H1 (cell line): Measurements from ENCODE around the gene SPECC1. TPM values are rescaled to one million over a fixed set of nuclear protein-coding genes. Genes with fewer than 3 reads are reported as not detected.

Source experiments
- BACH1 ChIP-seq: IDR thresholded peaks from 2 replicates; pipeline ENCODE4 v1.6.1; 2012; ENCODE audit warnings: low read length, improper control_type of control experiment
- BRCA1 ChIP-seq: IDR thresholded peaks from 2 replicates; pipeline ENCODE4 v1.6.1; 2012; ENCODE audit warnings: low read depth, low read length, improper control_type of control experiment
- CHD1 ChIP-seq: IDR thresholded peaks from 2 replicates; pipeline ENCODE4 v1.6.1; 2012; ENCODE audit warnings: low read depth, low read length, improper control_type of control experiment
- CTCF ChIP-seq, 3 experiments: IDR thresholded peaks; 1 replicate in 2 of 3; 2 replicates in 1 of 3; pipeline versions ENCODE4 v1.5.1 to v1.6.1; 2011; ENCODE audit warnings: low read length in 3 of 3, mild to moderate bottlenecking in 3 of 3, inconsistent platforms in 2 of 3, low read depth in 1 of 3, moderate library complexity in 1 of 3; ENCODE audit not compliant: insufficient read depth in 1 of 3; ENCODE audit errors: control extremely low read depth in 1 of 3
- FOSL1 ChIP-seq: IDR thresholded peaks from 2 replicates; pipeline ENCODE4 v1.6.1; 2011; ENCODE audit warnings: mild to moderate bottlenecking, low read depth, low read length, moderate library complexity; ENCODE audit not compliant: insufficient read depth
- JUN ChIP-seq: IDR thresholded peaks from 2 replicates; pipeline ENCODE4 v1.6.1; 2011; ENCODE audit warnings: low read depth, mild to moderate bottlenecking, improper control_type of control experiment, low read length
- MAX ChIP-seq: IDR thresholded peaks from 2 replicates; pipeline ENCODE4 v1.6.1; 2012; ENCODE audit warnings: inconsistent platforms
- POLR2A ChIP-seq, 2 experiments: IDR thresholded peaks; 1 replicate in 1 of 2; 2 replicates in 1 of 2; pipeline ENCODE4 v1.6.1; 2011; ENCODE audit warnings: low read depth in 2 of 2, low read length in 2 of 2, mild to moderate bottlenecking in 2 of 2; ENCODE audit errors: control extremely low read depth in 1 of 2
- POU5F1 ChIP-seq: IDR thresholded peaks from 2 replicates; pipeline ENCODE4 v1.6.1; 2011; ENCODE audit warnings: low read depth, mild to moderate bottlenecking, low read length, moderate library complexity
- RBBP5 ChIP-seq: IDR thresholded peaks from 2 replicates; pipeline ENCODE4 v1.7.1; 2012; ENCODE audit warnings: low read depth, mild to moderate bottlenecking, inconsistent platforms, low read length, moderate library complexity, borderline replicate concordance
- SP1 ChIP-seq: IDR thresholded peaks from 2 replicates; pipeline ENCODE4 v1.6.1; 2011; ENCODE audit warnings: low read depth, low read length
- SP2 ChIP-seq: IDR thresholded peaks from 2 replicates; pipeline ENCODE4 v1.6.1; 2012; ENCODE audit warnings: mild to moderate bottlenecking, low read length, inconsistent platforms
- SRF ChIP-seq: IDR thresholded peaks from 2 replicates; pipeline ENCODE4 v1.6.1; 2011; ENCODE audit warnings: mild to moderate bottlenecking, low read depth, low read length, moderate library complexity
- YY1 ChIP-seq: IDR thresholded peaks from 2 replicates; pipeline ENCODE4 v1.6.1; 2011; ENCODE audit warnings: low read depth, mild to moderate bottlenecking, low read length
- polyA plus RNA-seq, 7 experiments: library from polyadenylated mRNA; depleted of rRNA in 3 of 7; stranded (reverse) in 5 of 7; unstranded in 2 of 7; fragments of >200 nt in 5 of 7; fragments of 200-250 nt in 2 of 7; gene quantifications; 1 replicate in 5 of 7; 2 replicates in 1 of 7; 4 replicates in 1 of 7; pipeline versions ENCODE4 v1.2.1 to v1.2.3, GENCODE V29; 2011 to 2013; ENCODE audit warnings: missing spikeins in 2 of 7, mixed read lengths in 2 of 7
- total RNA-seq: library from RNA; stranded (reverse); fragmentation: NEBNext Ultra II Directional; extraction: Animal tissue kit (Norgen Biotek cat#: 25700); gene quantifications from 2 replicates; pipeline ENCODE4 v1.2.1, GENCODE V29; 2021

Gene SPECC1
- total and polyA plus RNA-seq, 2 of the 8 experiments (the other 6 are each of a cell fraction or from before 2014, with no cell fraction given): 35.8 to 87.9 TPM

GRCh38 chr17:19978209-19978802 is 30.9 kb upstream of the SPECC1 start (continued):
- TF ChIP-seq MAX (no peak), BRCA1 (no peak), SRF (no peak), POLR2A (IDR thresholded peaks at IDR 0.05; ENCODE audit: control extremely low read depth in 1 of 2, low read depth in 2 of 2, low read length in 2 of 2) (peak; percentile 37 to 40; a peak in 2 of 3 replicates), SP2 (no peak), RBBP5 (0 out of 2 replicates have a peak, but pooled peaks have one; percentile 21), FOSL1 (no peak), YY1 (no peak), JUN (no peak), SP1 (no peak), CTCF (IDR thresholded peaks at IDR 0.05; ENCODE audit: control extremely low read depth in 1 of 3, insufficient read depth in 1 of 3, low read depth in 1 of 3, low read length in 3 of 3) (peak in 2 of 3 experiments; percentile 15 to 26; a peak in 2 of 4 replicates), BACH1 (no peak), CHD1 (no peak; the same call in 1 of the 2 replicates), POU5F1 (no peak)
